Measurements from ENCODE around the gene FAM53B. TPM values are rescaled to one million over a fixed set of nuclear protein-coding genes. Genes with fewer than 3 reads are reported as not detected.

Gene FAM53B
- total RNA-seq, 1 experiment from 2014 or later, result 8.7 TPM

- DNase-seq (ENCODE audit: low spot score), result peak; percentile 62
Observed at GRCh38 chr10:124647421-124648130, 96.6 kb downstream of the FAM53B start.

GRCh38 chr10:124646483-124647352 lies 97.5 kb downstream of the FAM53B start:
- peak; percentile 69 for DNase-seq (ENCODE audit: low spot score)

GRCh38 chr10:124645467-124646095 lies 98.6 kb downstream of the FAM53B start:
- DNase-seq (ENCODE audit: low spot score), result no peak

- no peak for DNase-seq (ENCODE audit: low spot score)
Observed at GRCh38 chr10:124644771-124645415, 99.3 kb downstream of the FAM53B start.

GRCh38 chr10:124644236-124644635 lies 99.9 kb downstream of the FAM53B start:
- DNase-seq (ENCODE audit: low spot score), result no peak

GRCh38 chr10:124643330-124644009 lies 100.7 kb downstream of the FAM53B start:
- no peak for DNase-seq (ENCODE audit: low spot score)

GRCh38 chr10:124642088-124642710 lies 102.0 kb downstream of the FAM53B start:
- DNase-seq (ENCODE audit: low spot score), result no peak

GRCh38 chr10:124641282-124642087 lies 102.7 kb downstream of the FAM53B start:
- DNase-seq (ENCODE audit: low spot score), result peak; percentile 31

GRCh38 chr10:124640538-124641231 lies 103.5 kb downstream of the FAM53B start:
- no peak for DNase-seq (ENCODE audit: low spot score)

GRCh38 chr10:124640056-124640455 lies 104.1 kb downstream of the FAM53B start:
- no peak for DNase-seq (ENCODE audit: low spot score)

GRCh38 chr10:124639646-124640045 lies 104.5 kb downstream of the FAM53B start:
- no peak for DNase-seq (ENCODE audit: low spot score)

- DNase-seq (ENCODE audit: low spot score), result no peak
Observed at GRCh38 chr10:124639206-124639605, 105.0 kb downstream of the FAM53B start.

GRCh38 chr10:124637746-124638145 lies 106.4 kb downstream of the FAM53B start:
- no peak for DNase-seq (ENCODE audit: low spot score)

GRCh38 chr10:124637091-124637700 lies 107.0 kb downstream of the FAM53B start:
- no peak for DNase-seq (ENCODE audit: low spot score)

GRCh38 chr10:124636271-124636995 lies 107.7 kb downstream of the FAM53B start:
- DNase-seq (ENCODE audit: low spot score), result no peak

- DNase-seq (ENCODE audit: low spot score), result no peak
Observed at GRCh38 chr10:124632566-124632965, 111.6 kb downstream of the FAM53B start.

GRCh38 chr10:124632064-124632531 lies 112.1 kb downstream of the FAM53B start:
- DNase-seq (ENCODE audit: low spot score), result no peak

- DNase-seq (ENCODE audit: low spot score), result no peak
Observed at GRCh38 chr10:124630551-124630950, 113.6 kb downstream of the FAM53B start.

Data from A172 (cell line).